ENCODE data around the gene SYTL3.
"Not testable (repeated sequence)": the region's sequence is repeated elsewhere in the genome, so short reads cannot be mapped to it uniquely, and the experiment has no call there.

Gene SYTL3

GRCh38 chr6:158649289-158650143 is at the start of gene SYTL3:
Gene SYTL3, plus strand, starts transcription at chr6:158650054. Its CDS starts 13,215 bp downstream, at chr6:158663269.
- TF ChIP-seq CTCF (IDR thresholded peaks at IDR 0.05; ENCODE audit: borderline replicate concordance, insufficient read depth, low read depth, low read length), result no peak
- H3K4me3 ChIP-seq (ENCODE audit: low read depth, low read length), result no peak within 1 kb of the TSS

GRCh38 chr6:158603261-158604047 is 46.4 kb upstream of the SYTL3 start:
- H3K4me3 ChIP-seq (ENCODE audit: low read depth, low read length), result no peak overlapping the region
- no peak for TF ChIP-seq CTCF (IDR thresholded peaks at IDR 0.05; ENCODE audit: borderline replicate concordance, insufficient read depth, low read depth, low read length)

GRCh38 chr6:158604048-158604406 is 45.8 kb upstream of the SYTL3 start:
- no peak for TF ChIP-seq CTCF (IDR thresholded peaks at IDR 0.05; ENCODE audit: borderline replicate concordance, insufficient read depth, low read depth, low read length)
- H3K4me3 ChIP-seq (ENCODE audit: low read depth, low read length), result no peak overlapping the region

- peak; percentile 68 for TF ChIP-seq CTCF (IDR thresholded peaks at IDR 0.05; ENCODE audit: borderline replicate concordance, insufficient read depth, low read depth, low read length)
Measured at GRCh38 chr6:158605266-158605878, 44.5 kb upstream of the SYTL3 start.

GRCh38 chr6:158606011-158606410 is 43.8 kb upstream of the SYTL3 start:
- not testable (repeated sequence) for H3K4me3 ChIP-seq (ENCODE audit: low read depth, low read length)

More at GRCh38 chr6:158605266-158605878, 44.5 kb upstream of the SYTL3 start:
- no peak overlapping the region for H3K4me3 ChIP-seq (ENCODE audit: low read depth, low read length)

- TF ChIP-seq CTCF (IDR thresholded peaks at IDR 0.05; ENCODE audit: borderline replicate concordance, insufficient read depth, low read depth, low read length), result no peak
- no peak overlapping the region for H3K4me3 ChIP-seq (ENCODE audit: low read depth, low read length)
Measured at GRCh38 chr6:158606935-158607334, 42.9 kb upstream of the SYTL3 start.

- no peak for TF ChIP-seq CTCF (IDR thresholded peaks at IDR 0.05; ENCODE audit: borderline replicate concordance, insufficient read depth, low read depth, low read length)
- no peak overlapping the region for H3K4me3 ChIP-seq (ENCODE audit: low read depth, low read length)
Measured at GRCh38 chr6:158607411-158608170, 42.3 kb upstream of the SYTL3 start.

Measured in GM12875 (cell line).